RWPE2 (cell line): ENCODE results near the gene KLRF2.

Experiments used
- ATAC-seq: fragments of 200-7000 bp; cut with Tn5 transposase; 3 replicates; pipeline ENCODE4 v1.9.1; 2021; ENCODE audit warnings: low read depth
- DNase-seq: peaks from one replicate; pipeline ENCODE4 v3.0.0-alpha.2; 2020; ENCODE audit warnings: low spot score
- H3K27ac ChIP-seq: fragments of 450-650 bp; 2 replicates; pipeline ENCODE4 v1.5.1; 2017; ENCODE audit warnings: mild to moderate bottlenecking; ENCODE audit not compliant: poor library complexity, severe bottlenecking
- H3K27me3 ChIP-seq: fragments of 250-450 bp; sonication (Bioruptor Pico); 2 replicates; pipeline ENCODE4 v1.5.1; 2021; ENCODE audit warnings: mild to moderate bottlenecking, moderate library complexity; ENCODE audit not compliant: insufficient read depth, poor library complexity, severe bottlenecking
- H3K36me3 ChIP-seq: fragments of 250-450 bp; sonication (Bioruptor Pico); 2 replicates; pipeline ENCODE4 v1.5.1; 2020; ENCODE audit warnings: low read depth, mild to moderate bottlenecking, moderate library complexity
- H3K4me1 ChIP-seq: fragments of 250-450 bp; sonication (Bioruptor Pico); 2 replicates; pipeline ENCODE4 v1.5.1; 2021; ENCODE audit warnings: mild to moderate bottlenecking, moderate library complexity; ENCODE audit not compliant: insufficient read depth, poor library complexity, severe bottlenecking
- H3K4me3 ChIP-seq: fragments of 250-450 bp; sonication (Bioruptor Pico); 2 replicates; pipeline ENCODE4 v1.5.1; 2021; ENCODE audit warnings: mild to moderate bottlenecking, moderate library complexity; ENCODE audit not compliant: severe bottlenecking
- H3K9me3 ChIP-seq: fragments of 250-450 bp; sonication (Bioruptor Pico); 2 replicates; pipeline ENCODE4 v1.5.1; 2021; ENCODE audit warnings: mild to moderate bottlenecking, moderate library complexity; ENCODE audit not compliant: severe bottlenecking
- CTCF ChIP-seq: fragments of 450-650 bp; IDR thresholded peaks from one replicate; pipeline ENCODE4 v1.5.1; 2017; ENCODE audit warnings: mild to moderate bottlenecking, moderate library complexity; ENCODE audit not compliant: poor library complexity, severe bottlenecking

The KLRF2 gene

GRCh38 chr12:9881246-9881645 is at the start of gene KLRF2:
Gene KLRF2, plus strand, starts transcription at chr12:9881489. Its CDS starts 107 bp downstream, at chr12:9881596.
- Histone ChIP-seq H3K27ac (no peak within 1 kb of the TSS), H3K36me3 (no peaks in the 10 kb centered on the region), H3K9me3 (no peaks in the 10 kb centered on the region), H3K4me1 (no peaks in the 10 kb centered on the region), H3K4me3 (no peak within 1 kb of the TSS), H3K27me3 (no peaks in the 10 kb centered on the region)
- ATAC-seq (no peak), DNase-seq (no peak)
- TF ChIP-seq CTCF: no peak

GRCh38 chr12:9831720-9832119 is 49.6 kb upstream of the KLRF2 start:
- no peaks in the 10 kb centered on the region for H3K27me3 ChIP-seq
- H3K27ac ChIP-seq: no peak overlapping the region
- DNase-seq (no peak), ATAC-seq (no peak)
- H3K9me3 ChIP-seq: no peaks in the 10 kb centered on the region
- TF ChIP-seq CTCF: no peak
- H3K4me1 ChIP-seq: no peaks in the 10 kb centered on the region
- no peaks in the 10 kb centered on the region for H3K36me3 ChIP-seq
- H3K4me3 ChIP-seq: no peak overlapping the region

- ATAC-seq (no peak), DNase-seq (no peak)
- no peaks in the 10 kb centered on the region for H3K36me3 ChIP-seq
Observed at GRCh38 chr12:9843407-9843806, 37.9 kb upstream of the KLRF2 start.

GRCh38 chr12:9848899-9849298 is 32.4 kb upstream of the KLRF2 start:
- H3K36me3 ChIP-seq: no peaks in the 10 kb centered on the region
- ATAC-seq (no peak), DNase-seq (no peak)
- H3K4me3 ChIP-seq: no peak overlapping the region
- no peaks in the 10 kb centered on the region for H3K27me3 ChIP-seq
- no peak for TF ChIP-seq CTCF
- no peaks in the 10 kb centered on the region for H3K4me1 ChIP-seq
- no peaks in the 10 kb centered on the region for H3K9me3 ChIP-seq
- H3K27ac ChIP-seq: no peak overlapping the region

More at GRCh38 chr12:9843407-9843806, 37.9 kb upstream of the KLRF2 start:
- Histone ChIP-seq H3K4me1 (no peaks in the 10 kb centered on the region), H3K27me3 (no peaks in the 10 kb centered on the region), H3K27ac (no peak overlapping the region), H3K4me3 (no peak overlapping the region), H3K9me3 (no peaks in the 10 kb centered on the region)
- no peak for TF ChIP-seq CTCF

- H3K4me1 ChIP-seq: no peaks in the 10 kb centered on the region
- no peak overlapping the region for H3K4me3 ChIP-seq
- no peaks in the 10 kb centered on the region for H3K9me3 ChIP-seq
- no peak for DNase-seq
- no peak for ATAC-seq
- no peak overlapping the region for H3K27ac ChIP-seq
- no peaks in the 10 kb centered on the region for H3K27me3 ChIP-seq
- H3K36me3 ChIP-seq: no peaks in the 10 kb centered on the region
- no peak for TF ChIP-seq CTCF
Observed at GRCh38 chr12:9851050-9851449, 30.2 kb upstream of the KLRF2 start.
